ENCODE data around the gene FN3K. TPM values are rescaled to one million over a fixed set of nuclear protein-coding genes. Genes with fewer than 3 reads are reported as not detected.

FN3K gene
- total and polyA plus RNA-seq, 3 donors from 2014 or later: 12.4 to 31.7 (median 29.7) TPM

DNA sequence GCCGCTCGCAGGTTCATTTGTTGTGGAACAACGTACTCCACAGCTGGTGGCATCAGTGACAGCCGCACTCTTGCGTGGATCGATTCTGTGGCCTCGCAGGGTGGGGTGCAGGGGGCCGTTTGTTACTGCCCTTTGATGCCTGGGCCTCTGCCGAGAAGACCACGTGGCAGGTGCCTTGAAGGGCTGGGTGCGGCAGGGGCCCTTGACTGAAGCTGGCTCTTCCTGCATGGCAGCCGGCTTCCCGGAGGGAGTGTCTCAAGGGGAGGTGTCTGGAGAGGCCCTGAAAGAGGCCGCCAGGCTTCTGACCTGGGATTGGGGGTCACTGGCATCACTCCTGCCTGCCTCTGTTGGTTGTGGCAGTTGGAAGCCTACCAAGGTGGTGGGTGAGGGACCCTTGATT, 60.2 kb downstream of the FN3K start:
- WGBS, 2 donors: 94 to 98% methylated on average over 8 to 14 of the region's 14 CpGs
- peaks cover 6% of the 10 kb centered on the region for H3K4me1 ChIP-seq
- TF ChIP-seq, protein P1, sequence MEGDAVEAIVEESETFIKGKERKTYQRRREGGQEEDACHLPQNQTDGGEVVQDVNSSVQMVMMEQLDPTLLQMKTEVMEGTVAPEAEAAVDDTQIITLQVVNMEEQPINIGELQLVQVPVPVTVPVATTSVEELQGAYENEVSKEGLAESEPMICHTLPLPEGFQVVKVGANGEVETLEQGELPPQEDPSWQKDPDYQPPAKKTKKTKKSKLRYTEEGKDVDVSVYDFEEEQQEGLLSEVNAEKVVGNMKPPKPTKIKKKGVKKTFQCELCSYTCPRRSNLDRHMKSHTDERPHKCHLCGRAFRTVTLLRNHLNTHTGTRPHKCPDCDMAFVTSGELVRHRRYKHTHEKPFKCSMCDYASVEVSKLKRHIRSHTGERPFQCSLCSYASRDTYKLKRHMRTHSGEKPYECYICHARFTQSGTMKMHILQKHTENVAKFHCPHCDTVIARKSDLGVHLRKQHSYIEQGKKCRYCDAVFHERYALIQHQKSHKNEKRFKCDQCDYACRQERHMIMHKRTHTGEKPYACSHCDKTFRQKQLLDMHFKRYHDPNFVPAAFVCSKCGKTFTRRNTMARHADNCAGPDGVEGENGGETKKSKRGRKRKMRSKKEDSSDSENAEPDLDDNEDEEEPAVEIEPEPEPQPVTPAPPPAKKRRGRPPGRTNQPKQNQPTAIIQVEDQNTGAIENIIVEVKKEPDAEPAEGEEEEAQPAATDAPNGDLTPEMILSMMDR (IDR thresholded peaks at IDR 0.05): no peak
- no peak for TF ChIP-seq POLR2A (IDR thresholded peaks at IDR 0.05)
- H3K27ac ChIP-seq: no peak overlapping the region
- intact Hi-C loops (cut with DNase I; ENCODE audit: low total_unique reads): no loop called here
- no peak for DNase-seq
- no peak overlapping the region for H3K4me3 ChIP-seq
- no peaks in the 10 kb centered on the region for H3K36me3 ChIP-seq (ENCODE audit: low read depth, missing control alignments)
- H3K9me3 ChIP-seq: no peaks in the 10 kb centered on the region
- no peaks in the 10 kb centered on the region for H3K27me3 ChIP-seq

DNA sequence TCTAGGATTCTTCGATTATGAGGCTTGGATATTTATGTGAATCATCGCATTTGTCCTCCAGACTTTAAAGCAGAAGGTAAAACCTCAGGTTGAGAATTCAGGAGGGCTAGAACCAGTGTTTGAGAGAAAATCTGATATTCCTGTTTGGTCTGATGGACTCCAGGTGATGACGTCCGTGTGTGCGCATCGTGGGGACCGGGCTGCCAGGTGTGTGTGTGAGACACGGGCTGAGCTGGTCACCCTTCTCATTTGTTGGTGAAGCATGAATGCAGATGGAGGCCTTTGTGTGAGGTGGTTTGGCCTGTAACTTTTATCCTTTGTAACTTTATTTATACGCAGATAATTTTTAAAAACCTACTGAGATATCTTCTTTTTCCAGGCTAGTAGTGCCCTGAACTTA, 61.6 kb downstream of the FN3K start:
- Histone ChIP-seq H3K27me3 (no peaks in the 10 kb centered on the region), H3K27ac (no peak overlapping the region), H3K4me1 (peaks cover 6% of the 10 kb centered on the region), H3K36me3 (ENCODE audit: low read depth, missing control alignments) (no peaks in the 10 kb centered on the region), H3K4me3 (no peak overlapping the region), H3K9me3 (no peaks in the 10 kb centered on the region)
- DNase-seq: no peak
- 95 to 96% methylated on average over 9 of the region's 9 CpGs for WGBS, 2 donors
- TF ChIP-seq, protein P1 (IDR thresholded peaks at IDR 0.05): no peak
- TF ChIP-seq POLR2A (IDR thresholded peaks at IDR 0.05): no peak
- intact Hi-C loops (cut with DNase I; ENCODE audit: low total_unique reads): no loop called here

DNA sequence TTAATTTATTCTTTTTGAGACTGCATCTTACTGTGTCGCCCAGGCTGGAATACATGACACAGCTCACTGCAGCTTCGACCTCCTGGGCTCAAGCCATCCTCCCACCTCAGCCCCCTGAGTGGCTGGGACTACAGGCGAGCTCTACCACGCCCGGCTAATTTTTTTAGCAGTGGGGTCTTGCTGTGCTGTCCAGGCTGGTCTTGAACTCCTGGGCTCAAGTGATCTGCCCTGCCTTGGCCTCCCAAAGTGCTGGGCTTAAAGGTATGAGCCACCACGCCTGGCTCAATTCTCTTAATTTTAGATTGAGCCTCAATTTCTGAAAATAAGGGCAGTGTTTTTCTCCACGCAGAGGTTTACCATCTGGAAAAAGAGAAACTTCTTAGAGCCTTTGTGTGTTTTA, 63.3 kb downstream of the FN3K start:
- H3K4me1 ChIP-seq: peaks cover 6% of the 10 kb centered on the region
- no peak for TF ChIP-seq POLR2A (IDR thresholded peaks at IDR 0.05)
- TF ChIP-seq, protein P1 (IDR thresholded peaks at IDR 0.05): no peak
- intact Hi-C loops (cut with DNase I; ENCODE audit: low total_unique reads): no loop called here
- DNase-seq: no peak
- WGBS, 2 donors: 97 to 99% methylated on average over 7 of the region's 7 CpGs
- H3K27me3 ChIP-seq: no peaks in the 10 kb centered on the region
- H3K36me3 ChIP-seq (ENCODE audit: low read depth, missing control alignments): no peaks in the 10 kb centered on the region
- H3K4me3 ChIP-seq: no peak overlapping the region
- H3K27ac ChIP-seq: no peak overlapping the region
- no peaks in the 10 kb centered on the region for H3K9me3 ChIP-seq

DNA sequence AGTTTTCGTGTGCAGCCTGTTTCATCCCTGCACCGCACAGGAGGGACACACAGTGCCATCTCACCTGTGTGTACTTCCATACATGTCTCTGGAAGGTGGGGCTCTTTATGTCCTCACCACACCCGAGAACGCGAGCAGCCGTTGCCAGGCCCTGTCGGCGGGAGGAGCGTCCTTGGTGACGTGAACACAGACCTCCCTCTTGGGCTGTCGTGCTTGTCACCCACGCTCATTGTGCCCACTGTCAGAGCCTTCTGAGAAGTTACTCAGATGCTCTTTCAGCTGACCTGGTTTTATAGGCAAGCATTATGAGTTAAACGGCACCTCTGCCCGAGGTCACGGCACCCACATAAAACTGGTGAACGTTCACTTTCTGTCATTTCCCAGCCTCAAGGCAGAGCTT, 64.2 kb downstream of the FN3K start:
- 92 to 94% methylated on average over 16 of the region's 16 CpGs for WGBS, 2 donors
- no peaks in the 10 kb centered on the region for H3K9me3 ChIP-seq
- TF ChIP-seq, protein P1 (IDR thresholded peaks at IDR 0.05): no peak
- TF ChIP-seq POLR2A (IDR thresholded peaks at IDR 0.05): no peak
- no peaks in the 10 kb centered on the region for H3K36me3 ChIP-seq (ENCODE audit: low read depth, missing control alignments)
- H3K27me3 ChIP-seq: no peaks in the 10 kb centered on the region
- H3K4me3 ChIP-seq: no peak overlapping the region
- DNase-seq: no peak
- intact Hi-C loops (cut with DNase I; ENCODE audit: low total_unique reads): no loop called here
- peaks cover 6% of the 10 kb centered on the region for H3K4me1 ChIP-seq
- no peak overlapping the region for H3K27ac ChIP-seq

Other genes with a start within 250 kb of the FN3K start
- 10 to 100 TPM; 94.3 to 95.1 TPM for gene FOXK2, start 215.9 kb upstream of the FN3K start, total RNA-seq
- gene FOXK2, start 215.9 kb upstream of the FN3K start, polyA plus RNA-seq (ENCODE audit: insufficient read depth, low read depth, low replicate concordance): 85.8 TPM
- gene WDR45B, start 87.2 kb upstream of the FN3K start, total RNA-seq: 100 to 1,000 TPM; 163 to 165 TPM
- 142 TPM for gene WDR45B, start 87.2 kb upstream of the FN3K start, polyA plus RNA-seq (ENCODE audit: insufficient read depth, low read depth, low replicate concordance)
- 10 to 100 TPM in 1 of 2 donors, 1 to 10 TPM in 1; 9.4 to 16.4 TPM for gene RAB40B, start 36.9 kb upstream of the FN3K start, total RNA-seq
- gene RAB40B, start 36.9 kb upstream of the FN3K start, polyA plus RNA-seq (ENCODE audit: insufficient read depth, low read depth, low replicate concordance): 13.5 TPM
- 10 to 100 TPM; 26.9 to 29.3 TPM for gene FN3KRP, start 18.9 kb upstream of the FN3K start, total RNA-seq
- gene FN3KRP, start 18.9 kb upstream of the FN3K start, polyA plus RNA-seq (ENCODE audit: insufficient read depth, low read depth, low replicate concordance): 30.2 TPM
- 100 to 1,000 TPM; 115 to 128 TPM for gene TBCD, start 16.4 kb downstream of the FN3K start, total RNA-seq
- 81.2 TPM for gene TBCD, start 16.4 kb downstream of the FN3K start, polyA plus RNA-seq (ENCODE audit: insufficient read depth, low read depth, low replicate concordance)
- gene ZNF750, start 104.4 kb downstream of the FN3K start, total RNA-seq: under 1 TPM; 0.50 to 0.63 TPM
- gene ZNF750, start 104.4 kb downstream of the FN3K start, polyA plus RNA-seq (ENCODE audit: insufficient read depth, low read depth, low replicate concordance): 0.21 TPM

Measured in testis (tissue), 3 donors.